ENCODE data around the gene HDAC4. TPM values are rescaled to one million over a fixed set of nuclear protein-coding genes. Genes with fewer than 3 reads are reported as not detected.

Gene HDAC4
- total RNA-seq, 2 donors from 2014 or later: 22.3 to 48.6 TPM

DNA sequence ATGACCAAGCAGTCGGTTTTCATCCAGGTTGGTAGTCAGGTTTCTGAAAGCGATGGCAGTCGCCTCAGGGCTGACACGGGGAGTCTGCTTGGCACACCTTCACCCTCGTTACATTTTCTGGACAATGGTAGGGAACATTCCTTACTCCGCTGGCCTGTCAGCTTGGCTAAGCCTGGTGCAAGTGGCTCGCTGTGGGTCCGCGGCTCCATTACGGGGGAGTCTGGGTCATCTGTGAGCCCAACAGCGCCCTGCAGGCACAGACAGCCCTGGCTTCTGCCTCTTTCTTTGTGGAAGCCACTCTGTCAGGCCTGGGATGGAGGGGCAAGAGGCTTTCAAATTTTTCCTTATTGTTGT, 95.6 kb downstream of the HDAC4 start:
- ATAC-seq (no peak), DNase-seq (ENCODE audit: low spot score) (no peak)
- Mint-ChIP-seq H3K9me3 (no peaks in the 10 kb centered on the region), H3K4me3 (no peak overlapping the region), H3K27me3 (no peaks in the 10 kb centered on the region), H3K4me1 (ENCODE audit: low read depth in 2 of 2) (peaks cover 21 to 25% of the 10 kb centered on the region in 2 donors), H3K27ac (no peak overlapping the region), H3K36me3 (no peaks in the 10 kb centered on the region)

DNA sequence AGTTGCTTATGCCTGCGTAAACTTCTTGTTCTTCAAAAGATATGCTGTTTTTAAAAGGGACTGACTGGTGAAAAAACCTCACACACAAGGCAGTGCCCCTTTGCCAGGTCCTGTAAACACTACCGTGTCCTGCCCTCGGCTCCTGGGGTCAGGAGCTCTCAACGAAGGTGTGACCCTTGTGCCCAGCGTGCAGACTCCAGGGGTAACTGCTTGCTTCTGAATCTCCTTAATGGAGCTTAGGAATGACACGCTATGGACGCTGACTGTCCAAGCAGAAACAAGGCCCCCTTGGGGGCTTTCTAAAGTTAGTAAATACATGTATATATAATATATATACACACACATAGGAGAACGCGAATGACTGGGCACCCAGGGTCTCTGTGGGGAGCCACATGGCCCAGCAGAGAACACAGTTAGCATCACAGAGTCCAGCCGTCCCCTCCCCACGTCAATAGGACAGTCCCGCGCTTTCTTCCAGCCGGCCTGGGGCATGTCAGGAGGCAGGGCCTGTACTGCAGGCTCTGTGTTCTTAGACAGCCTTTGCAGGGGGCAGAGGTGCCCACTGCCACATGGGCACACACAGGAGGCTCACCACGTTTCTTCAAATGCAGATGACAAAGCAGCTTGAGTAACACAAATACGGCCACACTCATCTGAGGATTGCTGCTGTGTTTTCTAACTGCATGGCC, 96.1 kb downstream of the HDAC4 start:
- Mint-ChIP-seq H3K4me1 (ENCODE audit: low read depth in 2 of 2) (peaks cover 21 to 25% of the 10 kb centered on the region in 2 donors), H3K27ac (peak overlapping the region in 1 of 2 donors; percentile 58), H3K27me3 (no peaks in the 10 kb centered on the region), H3K36me3 (no peaks in the 10 kb centered on the region), H3K4me3 (no peak overlapping the region), H3K9me3 (no peaks in the 10 kb centered on the region)
- no peak for DNase-seq (ENCODE audit: low spot score)
- no peak for ATAC-seq

DNA sequence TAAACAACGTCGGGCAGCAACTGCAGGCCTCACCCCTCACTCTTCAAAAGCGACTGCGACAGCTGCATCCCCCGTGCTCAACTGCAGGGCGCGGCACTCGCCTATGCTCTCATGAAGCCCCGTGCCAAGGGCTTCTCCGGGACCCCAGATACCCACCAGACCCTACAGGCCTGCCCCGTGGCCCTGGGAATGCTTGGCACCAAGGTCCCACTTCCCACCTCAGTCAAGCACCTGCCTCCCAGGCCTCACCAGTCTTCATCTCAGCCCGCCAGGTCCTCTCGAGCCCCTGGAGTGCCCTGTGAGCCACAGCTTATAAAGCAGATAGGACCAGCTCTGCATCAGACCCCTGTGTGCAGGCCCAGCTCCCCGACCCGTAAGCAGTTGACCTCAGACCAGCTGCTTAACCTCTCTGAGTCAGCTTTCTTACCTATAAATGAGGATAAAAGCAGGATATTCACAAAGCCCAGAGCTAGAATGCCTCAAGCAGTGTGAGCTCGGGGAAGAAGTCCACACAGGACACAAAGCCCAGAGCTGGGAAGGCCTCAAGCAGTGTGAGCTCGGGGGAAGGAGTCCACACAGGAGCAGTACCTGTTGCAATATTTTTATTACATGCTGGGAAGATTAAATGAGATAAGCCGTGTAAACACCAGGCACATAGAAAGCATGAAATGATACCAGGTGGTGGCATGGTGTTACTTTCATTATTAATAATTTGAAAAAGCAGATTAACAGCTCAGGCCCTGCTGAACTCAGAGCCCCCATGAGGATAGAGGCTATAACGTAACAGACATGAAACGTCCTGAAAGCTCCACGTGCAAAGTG, 96.9 kb downstream of the HDAC4 start:
- H3K36me3 Mint-ChIP-seq: no peaks in the 10 kb centered on the region
- DNase-seq (ENCODE audit: low spot score) (no peak), ATAC-seq (peak; percentile 74 to 83)
- H3K27ac Mint-ChIP-seq: peak overlapping the region; percentile 33 to 58
- no peaks in the 10 kb centered on the region for H3K9me3 Mint-ChIP-seq
- no peak overlapping the region for H3K4me3 Mint-ChIP-seq
- H3K4me1 Mint-ChIP-seq (ENCODE audit: low read depth in 2 of 2): peaks cover 24 to 28% of the 10 kb centered on the region in 2 donors
- H3K27me3 Mint-ChIP-seq: no peaks in the 10 kb centered on the region

DNA sequence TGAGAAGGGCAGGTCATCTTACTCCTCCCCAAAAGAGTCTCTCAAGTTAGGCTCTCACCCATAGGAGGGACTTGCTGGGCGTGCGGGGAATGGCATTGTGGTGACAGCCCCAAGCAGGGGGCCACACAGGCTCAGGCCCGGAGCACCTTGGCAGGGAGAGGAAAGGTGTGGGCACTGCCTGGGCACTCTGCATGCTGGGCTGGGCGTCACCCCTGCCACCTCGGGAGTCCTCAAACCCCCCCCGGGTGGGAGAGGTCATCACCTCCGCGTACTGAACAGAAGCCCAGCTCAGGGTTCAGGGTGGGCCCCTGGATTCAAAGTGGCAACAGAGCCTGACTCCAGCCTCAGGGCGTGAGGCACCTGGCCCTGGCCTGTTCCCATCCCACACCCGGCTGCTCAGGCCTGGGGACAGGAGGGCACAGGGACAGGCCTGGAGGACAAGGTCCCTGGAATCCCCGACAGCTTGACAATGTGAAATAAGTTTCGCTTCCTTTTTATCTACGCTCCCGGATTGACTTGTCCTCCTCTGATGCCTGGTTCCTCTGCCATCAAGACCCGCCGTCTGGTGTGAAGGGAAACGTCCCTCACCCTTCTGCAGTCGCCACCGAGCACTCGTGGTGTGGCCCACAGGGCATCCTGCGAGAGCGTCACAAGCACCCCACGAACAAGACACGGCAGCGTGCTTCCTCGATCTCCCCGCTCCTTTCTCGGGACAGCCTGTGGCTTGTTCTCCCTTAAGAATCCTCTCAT, 97.8 kb downstream of the HDAC4 start:
- no peaks in the 10 kb centered on the region for H3K27me3 Mint-ChIP-seq
- H3K4me3 Mint-ChIP-seq: no peak overlapping the region
- peaks cover 31% of the 10 kb centered on the region in 2 donors for H3K4me1 Mint-ChIP-seq (ENCODE audit: low read depth in 2 of 2)
- DNase-seq (ENCODE audit: low spot score): no peak
- no peak for ATAC-seq
- H3K9me3 Mint-ChIP-seq: no peaks in the 10 kb centered on the region
- peak overlapping the region in 1 of 2 donors; percentile 58 for H3K27ac Mint-ChIP-seq
- no peaks in the 10 kb centered on the region for H3K36me3 Mint-ChIP-seq

DNA sequence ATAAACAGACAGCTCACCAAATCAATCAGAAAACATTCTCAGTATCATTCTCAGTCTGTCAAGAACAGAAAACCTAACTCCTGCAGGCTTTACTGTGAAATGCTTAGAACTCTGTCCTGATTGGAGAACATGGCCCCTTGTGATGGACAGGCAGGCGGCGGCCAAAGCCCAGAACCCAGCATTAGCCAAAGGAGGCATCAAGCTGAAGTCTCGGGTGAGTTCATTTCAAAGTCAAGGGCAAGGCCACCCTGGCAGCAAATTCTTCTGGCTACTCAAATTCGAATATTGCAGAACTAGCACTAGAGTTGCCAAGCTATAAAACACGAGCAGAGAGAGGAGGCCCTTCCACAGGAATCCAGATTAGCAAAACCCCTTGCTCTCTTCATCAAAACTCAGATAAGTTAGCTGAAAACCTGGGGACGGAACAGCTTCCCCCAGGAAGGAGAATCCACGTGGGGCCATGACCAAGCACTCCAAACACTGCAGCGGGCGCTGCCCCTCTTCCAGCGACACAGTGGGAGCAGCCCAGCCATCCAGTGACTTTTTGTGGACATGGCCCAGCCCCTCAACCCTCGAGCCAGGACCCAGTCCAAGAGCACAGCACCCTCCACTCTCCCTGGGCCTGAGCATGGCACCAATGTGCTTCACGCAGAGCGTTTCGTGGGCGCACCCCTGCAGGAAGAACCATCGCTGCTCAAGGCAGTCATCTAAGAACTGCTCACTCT, 98.6 kb downstream of the HDAC4 start:
- Mint-ChIP-seq H3K27ac (no peak overlapping the region), H3K9me3 (no peaks in the 10 kb centered on the region), H3K4me1 (ENCODE audit: low read depth in 2 of 2) (peaks cover 34 to 38% of the 10 kb centered on the region in 2 donors), H3K27me3 (no peaks in the 10 kb centered on the region), H3K36me3 (no peaks in the 10 kb centered on the region), H3K4me3 (no peak overlapping the region)
- ATAC-seq (no peak), DNase-seq (ENCODE audit: low spot score) (no peak)

DNA sequence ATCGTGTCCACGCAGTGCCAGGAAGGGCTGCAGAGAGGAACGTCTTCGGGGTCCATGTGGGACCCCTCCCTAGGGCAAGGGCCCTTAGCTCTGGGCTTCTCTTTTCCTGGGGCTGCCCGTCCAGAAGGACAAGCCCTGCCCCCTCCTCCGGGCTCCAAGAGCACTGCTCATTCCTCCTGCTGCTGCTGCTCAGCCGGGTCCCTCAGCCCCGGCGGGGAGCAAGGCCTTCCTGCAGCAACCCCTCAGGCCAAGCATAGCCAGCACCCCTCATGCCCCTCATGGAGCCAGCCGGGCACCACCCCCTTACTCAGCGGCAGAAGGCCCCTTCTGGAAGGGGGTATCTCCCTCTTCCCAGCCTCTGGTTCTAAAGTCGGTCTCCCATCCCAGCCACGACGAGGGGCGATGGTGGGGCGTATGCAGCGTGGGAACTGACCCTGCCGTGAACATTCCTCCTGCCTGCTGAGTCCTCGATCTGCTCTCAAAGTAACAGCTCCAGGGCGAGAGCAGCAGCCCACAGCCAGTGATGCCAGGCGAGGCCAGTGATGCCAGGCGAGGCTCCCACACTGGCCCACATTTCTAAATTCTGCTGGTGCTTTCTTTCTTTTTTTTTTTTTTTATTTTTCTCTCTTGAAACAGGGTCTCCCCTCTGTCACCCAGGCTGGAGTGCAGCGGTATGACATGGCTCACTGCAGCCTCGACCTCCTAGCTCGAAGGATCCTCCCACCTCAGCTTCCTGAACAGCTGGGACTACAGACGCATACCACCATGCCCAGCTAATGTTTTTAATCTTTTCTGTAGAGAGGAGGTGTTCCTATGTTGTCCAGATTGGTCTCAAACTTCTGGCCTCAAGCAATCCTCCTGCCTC, 99.7 kb downstream of the HDAC4 start:
- DNase-seq (ENCODE audit: low spot score) (no peak), ATAC-seq (no peak)
- Mint-ChIP-seq H3K36me3 (no peaks in the 10 kb centered on the region), H3K4me1 (ENCODE audit: low read depth in 2 of 2) (peaks cover 33 to 36% of the 10 kb centered on the region in 2 donors), H3K27me3 (no peaks in the 10 kb centered on the region), H3K9me3 (no peaks in the 10 kb centered on the region), H3K27ac (no peak overlapping the region), H3K4me3 (no peak overlapping the region)

DNA sequence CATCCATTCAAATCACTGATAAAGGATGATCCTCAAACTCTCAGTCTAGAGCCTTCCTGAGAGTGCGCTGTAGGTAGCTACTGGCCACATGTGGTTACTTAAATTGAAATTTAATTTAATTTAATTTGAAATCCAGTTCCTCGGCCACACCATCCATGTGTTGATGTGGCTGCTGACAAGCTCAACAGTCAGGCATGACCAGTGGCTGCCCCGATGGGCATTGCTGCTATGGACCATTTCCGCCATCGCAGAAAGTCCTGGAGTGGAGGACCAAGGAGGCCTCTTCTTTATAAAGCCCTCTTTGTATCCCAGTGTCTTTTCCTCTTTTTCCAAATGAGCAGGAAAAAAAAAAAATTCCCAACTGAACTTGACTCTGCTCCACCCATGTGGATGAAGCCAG, 100.6 kb downstream of the HDAC4 start:
- no peak for DNase-seq (ENCODE audit: low spot score)
- Mint-ChIP-seq H3K27me3 (no peaks in the 10 kb centered on the region), H3K4me3 (no peak overlapping the region), H3K9me3 (no peaks in the 10 kb centered on the region), H3K36me3 (no peaks in the 10 kb centered on the region), H3K4me1 (ENCODE audit: low read depth in 2 of 2) (peaks cover 40 to 41% of the 10 kb centered on the region in 2 donors), H3K27ac (no peak overlapping the region)
- no peak for ATAC-seq

DNA sequence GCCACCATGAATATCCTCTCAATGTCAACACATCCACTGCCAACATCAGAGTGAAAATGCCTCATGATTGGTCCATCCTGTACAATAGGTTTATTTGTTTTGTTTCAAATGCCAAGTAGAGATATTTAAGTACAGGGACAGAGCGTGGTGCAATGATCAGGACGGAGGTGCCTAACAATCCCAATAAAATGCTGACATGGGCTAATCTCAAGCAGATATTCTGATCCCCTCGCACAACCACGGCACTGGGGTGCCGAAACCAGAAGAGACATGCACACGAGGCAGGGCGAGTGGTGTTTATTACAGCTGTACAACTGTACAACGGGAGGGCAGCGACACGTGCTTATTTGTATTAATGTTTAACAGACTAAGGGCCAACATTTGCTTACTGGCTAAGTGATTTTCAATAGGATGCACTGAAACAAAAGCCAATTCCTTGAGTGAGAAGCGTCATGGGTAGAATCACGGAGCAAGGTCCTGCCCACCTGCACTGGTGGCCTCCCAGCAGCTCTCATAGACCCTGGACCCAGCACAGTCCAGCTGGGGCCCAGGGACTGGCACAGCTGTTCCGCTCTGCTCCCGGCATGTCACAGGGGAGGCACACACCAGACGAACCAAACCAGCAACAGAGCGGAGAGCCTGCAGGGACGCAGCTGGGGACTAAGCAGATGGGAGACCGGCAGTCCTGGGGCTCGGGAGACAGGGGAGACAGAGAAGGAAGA, 101.4 kb downstream of the HDAC4 start:
- no peaks in the 10 kb centered on the region for H3K9me3 Mint-ChIP-seq
- no peaks in the 10 kb centered on the region for H3K27me3 Mint-ChIP-seq
- no peaks in the 10 kb centered on the region for H3K36me3 Mint-ChIP-seq
- no peak overlapping the region for H3K27ac Mint-ChIP-seq
- ATAC-seq (no peak), DNase-seq (ENCODE audit: low spot score) (no peak)
- H3K4me3 Mint-ChIP-seq: no peak overlapping the region
- H3K4me1 Mint-ChIP-seq (ENCODE audit: low read depth in 2 of 2): peaks cover 40 to 41% of the 10 kb centered on the region in 2 donors

DNA sequence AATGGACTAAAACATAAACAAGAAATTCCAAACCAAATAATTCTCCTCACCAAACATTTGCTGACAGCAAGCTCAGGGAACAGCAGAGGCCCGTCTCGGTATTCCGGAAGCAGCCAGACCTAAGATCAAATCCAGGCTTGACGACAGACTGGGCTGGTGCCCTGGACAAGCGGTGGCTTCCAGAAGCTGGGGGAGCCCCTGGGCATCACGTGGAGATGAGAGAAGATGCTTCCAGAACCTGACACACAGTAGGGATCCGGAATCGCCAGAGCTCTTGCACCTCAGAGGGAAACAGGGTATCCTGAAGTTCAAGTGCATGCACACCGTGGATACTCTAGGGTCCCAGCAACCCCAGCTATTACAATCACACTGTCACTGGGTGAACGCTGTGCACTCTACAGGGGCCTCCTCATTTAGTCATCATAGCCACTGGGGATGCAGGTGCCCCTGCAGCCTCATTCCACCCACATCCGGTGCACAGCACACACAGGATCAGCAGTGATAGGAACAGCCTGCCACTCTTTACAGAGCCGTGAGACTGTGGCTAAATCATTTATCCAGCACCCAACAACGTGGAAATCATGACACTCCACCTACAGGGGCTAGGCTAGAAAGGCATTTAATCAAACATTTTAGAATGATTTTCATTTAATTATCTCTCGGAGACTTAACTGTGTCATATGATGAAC, 102.6 kb downstream of the HDAC4 start:
- Mint-ChIP-seq H3K36me3 (no peaks in the 10 kb centered on the region), H3K27ac (no peak overlapping the region), H3K4me1 (ENCODE audit: low read depth in 2 of 2) (peaks cover 33 to 35% of the 10 kb centered on the region in 2 donors), H3K9me3 (no peaks in the 10 kb centered on the region), H3K4me3 (peak overlapping the region; percentile 41), H3K27me3 (no peaks in the 10 kb centered on the region)
- ATAC-seq (peak; percentile 77 to 81), DNase-seq (ENCODE audit: low spot score) (no peak)

DNA sequence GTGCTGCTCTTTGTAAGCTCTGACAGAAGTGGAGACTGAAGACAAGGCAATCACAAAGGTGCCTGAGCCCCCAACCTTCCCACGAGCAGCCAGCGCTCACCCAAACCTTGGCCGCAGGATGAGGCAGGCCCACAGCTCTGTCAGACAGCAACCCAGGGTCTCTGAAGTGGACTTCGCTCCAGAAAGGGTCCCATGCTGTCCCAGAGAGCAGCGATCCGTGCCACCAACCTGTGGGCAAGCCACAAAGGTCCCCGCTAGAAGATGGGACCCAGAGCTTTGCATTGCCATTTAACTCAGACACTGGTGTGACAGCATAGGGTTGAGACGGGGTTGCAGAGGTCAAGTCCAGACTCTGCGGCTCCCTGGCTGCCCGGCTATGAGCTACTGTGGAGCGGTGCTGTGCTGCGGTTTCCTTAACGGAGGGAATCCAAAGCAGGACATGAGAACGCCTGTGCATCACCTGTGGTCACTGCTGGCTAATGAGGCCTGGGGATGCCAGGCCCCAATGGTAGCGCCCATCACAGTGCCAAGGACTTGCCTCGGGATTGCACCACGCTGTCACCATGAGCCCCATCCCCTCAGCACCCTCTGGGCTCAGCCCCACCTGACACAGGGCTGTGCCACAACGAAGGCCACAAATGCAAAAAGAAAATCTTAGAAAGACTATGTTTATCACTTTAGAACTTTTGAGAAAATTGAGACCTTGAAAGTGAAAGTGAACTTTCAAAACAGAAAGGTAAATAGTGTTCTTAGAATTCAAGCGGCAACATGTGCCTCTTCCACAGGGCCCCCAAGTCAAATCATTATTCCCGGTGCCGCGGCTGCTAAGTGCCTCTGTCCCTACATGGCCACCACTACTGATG, 103.4 kb downstream of the HDAC4 start:
- Mint-ChIP-seq H3K27me3 (no peaks in the 10 kb centered on the region), H3K4me1 (ENCODE audit: low read depth in 2 of 2) (peaks cover 33 to 35% of the 10 kb centered on the region in 2 donors), H3K36me3 (no peaks in the 10 kb centered on the region), H3K9me3 (no peaks in the 10 kb centered on the region), H3K4me3 (peak overlapping the region; percentile 30), H3K27ac (no peak overlapping the region)
- ATAC-seq: no peak
- no peak for DNase-seq (ENCODE audit: low spot score)
